ENCODE measurements around the gene C19orf18. TPM values are rescaled to one million over a fixed set of nuclear protein-coding genes. Genes with fewer than 3 reads are reported as not detected.
"Not testable (repeated sequence)": the region's sequence is repeated elsewhere in the genome, so short reads cannot be mapped to it uniquely, and the experiment has no call there.

C19orf18 gene
- total and polyA plus RNA-seq, 12 donors: 0.54 to 20.7 (median 2.2) TPM

GRCh38 chr19:58014141-58014540, 39.8 kb upstream of the C19orf18 start:
- Histone ChIP-seq H3K27me3 (peaks cover 0 to 4% (median 0%) of the 10 kb centered on the region in 7 donors), H3K27ac (no peak overlapping the region), H3K4me1 (peaks cover 0 to 13% (median 9%) of the 10 kb centered on the region in 9 donors), H3K36me3 (no peaks in the 10 kb centered on the region), H3K4me3 (no peak overlapping the region), H3K9me3 (peaks cover 0 to 47% (median 0%) of the 10 kb centered on the region in 11 donors)
- intact Hi-C loops (cut with DNase I): no loop called here
- no peak for ATAC-seq
- TF ChIP-seq CTCF (IDR thresholded peaks at IDR 0.05): no peak
- WGBS, 2 donors: 44 to 46% methylated on average over 5 of the region's 5 CpGs
- no peak for DNase-seq

- Histone ChIP-seq H3K9me3 (peaks cover 0 to 78% (median 11%) of the 10 kb centered on the region in 11 donors), H3K36me3 (peaks cover 0 to 23% (median 13%) of the 10 kb centered on the region in 9 donors), H3K4me3 (peak overlapping the region in 5 of 10 donors; percentile 48 to 65 (median 56)), H3K27me3 (no peaks in the 10 kb centered on the region), H3K4me1 (peaks cover 0 to 18% (median 14%) of the 10 kb centered on the region in 9 donors), H3K27ac (peak overlapping the region in 4 of 10 donors; percentile 79 to 94 (median 80))
- no peak for ATAC-seq
- TF ChIP-seq CTCF (IDR thresholded peaks at IDR 0.05): no peak
- no peak for DNase-seq
- 67 to 82% methylated on average over 22 of the region's 22 CpGs for WGBS, 2 donors
- intact Hi-C loops (cut with DNase I): no loop called here
These were observed 36.2 kb upstream of the C19orf18 start for GRCh38 chr19:58010507-58010906.

GRCh38 chr19:58009666-58010301, 35.5 kb upstream of the C19orf18 start:
- WGBS, 2 donors: 4 to 11% methylated on average over 41 of the region's 41 CpGs
- Histone ChIP-seq H3K4me1 (peaks cover 0 to 19% (median 14%) of the 10 kb centered on the region in 9 donors), H3K27ac (peak overlapping the region in 9 of 10 donors; percentile 45 to 94 (median 79)), H3K9me3 (peaks cover 0 to 85% (median 11%) of the 10 kb centered on the region in 11 donors), H3K27me3 (no peaks in the 10 kb centered on the region), H3K36me3 (peaks cover 0 to 31% (median 17%) of the 10 kb centered on the region in 9 donors), H3K4me3 (peak overlapping the region; percentile 26 to 65 (median 51))
- ATAC-seq (peak; percentile 97 to 99 (median 98)), DNase-seq (peak; percentile 90 to 93)
- intact Hi-C loops (cut with DNase I): no loop called here
- no peak for TF ChIP-seq CTCF (IDR thresholded peaks at IDR 0.05)

GRCh38 chr19:58009301-58009665, 34.9 kb upstream of the C19orf18 start:
- no peak for TF ChIP-seq CTCF (IDR thresholded peaks at IDR 0.05)
- intact Hi-C loops (cut with DNase I): no loop called here
- H3K4me1 ChIP-seq: peaks cover 0 to 24% (median 15%) of the 10 kb centered on the region in 9 donors
- H3K36me3 ChIP-seq: peaks cover 0 to 36% (median 22%) of the 10 kb centered on the region in 9 donors
- no peaks in the 10 kb centered on the region for H3K27me3 ChIP-seq
- ATAC-seq: no peak
- peak overlapping the region; percentile 26 to 65 (median 51) for H3K4me3 ChIP-seq
- no peak for DNase-seq
- 2 to 4% methylated on average over 21 of the region's 21 CpGs for WGBS, 2 donors
- H3K27ac ChIP-seq: peak overlapping the region in 4 of 10 donors; percentile 71 to 86 (median 78)
- peaks cover 0 to 90% (median 11%) of the 10 kb centered on the region in 11 donors for H3K9me3 ChIP-seq

GRCh38 chr19:58008877-58009276, 34.5 kb upstream of the C19orf18 start:
- Histone ChIP-seq H3K4me3 (peak overlapping the region in 2 of 10 donors; percentile 61 to 65), H3K36me3 (peaks cover 0 to 39% (median 24%) of the 10 kb centered on the region in 9 donors), H3K4me1 (peaks cover 0 to 28% (median 15%) of the 10 kb centered on the region in 9 donors), H3K9me3 (peaks cover 0 to 94% (median 11%) of the 10 kb centered on the region in 11 donors)
- DNase-seq; intact Hi-C loops (cut with DNase I); H3K27me3 ChIP-seq; H3K27ac ChIP-seq; ATAC-seq: not testable (repeated sequence)
- 37 to 43% methylated on average over 10 of the region's 10 CpGs for WGBS, 2 donors

All from heart right ventricle (tissue), 16 donors.